Measurements from ENCODE around the gene JADE2.
"Not testable (repeated sequence)": the region's sequence is repeated elsewhere in the genome, so short reads cannot be mapped to it uniquely, and the experiment has no call there.

Gene JADE2

GRCh38 chr5:134506054-134507039 lies 19.1 kb upstream of the JADE2 start:
- intact Hi-C loops (cut with DNase I), result no loop called here
- peak in 2 of 10 donors; percentile 70 to 79 for DNase-seq

- intact Hi-C loops (cut with DNase I), result no loop called here
- DNase-seq, result peak in 1 of 10 donors; percentile 24
These were observed 18.0 kb upstream of the JADE2 start for GRCh38 chr5:134507452-134507851.

GRCh38 chr5:134508521-134509195 lies 16.8 kb upstream of the JADE2 start:
- peak in 1 of 10 donors; percentile 54 for DNase-seq
- intact Hi-C loops (cut with DNase I), result no loop called here

- no peak for DNase-seq
- intact Hi-C loops (cut with DNase I), result no loop called here
These were observed 16.0 kb upstream of the JADE2 start for GRCh38 chr5:134509308-134510040.

DNA sequence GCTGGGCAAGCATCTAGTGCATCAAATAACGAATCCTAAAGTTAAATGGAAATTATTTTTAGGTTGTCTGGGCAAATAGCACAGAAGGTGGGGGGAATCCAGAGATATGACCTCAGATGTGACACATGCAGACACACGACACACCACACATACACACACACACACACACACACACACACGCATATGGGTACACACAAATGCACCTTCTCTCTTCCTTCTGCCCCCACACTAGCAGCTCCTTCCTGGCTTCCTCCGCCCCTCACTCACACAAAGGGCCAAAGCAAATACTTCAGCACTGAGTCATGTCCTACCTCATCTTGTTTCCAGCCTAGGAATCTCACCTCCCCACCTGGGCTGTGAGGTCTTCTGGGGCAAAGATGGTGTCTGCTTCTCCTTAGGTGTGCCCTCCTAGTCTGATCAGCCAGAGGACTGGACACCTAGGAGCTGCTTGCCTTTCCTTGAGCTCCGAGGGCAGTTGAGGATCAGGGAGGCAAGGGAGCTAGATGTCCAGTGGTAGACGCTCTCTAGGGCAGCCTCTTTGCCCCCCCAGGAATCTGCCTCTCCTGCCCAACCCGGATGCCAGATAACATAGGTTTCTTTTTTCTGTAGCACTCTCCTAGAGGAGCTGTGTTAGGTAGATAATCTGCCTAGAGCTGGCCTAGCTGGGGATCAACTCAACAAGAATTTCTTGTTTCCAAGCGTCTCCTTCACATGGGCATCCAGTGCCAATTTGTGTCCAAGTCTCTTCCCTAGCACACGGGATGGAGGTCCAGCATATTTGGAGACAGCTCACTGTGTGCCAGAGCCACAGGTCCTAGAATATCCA lies 14.3 kb upstream of the JADE2 start:
- intact Hi-C loops (cut with DNase I), result no loop called here
- DNase-seq, result peak in 1 of 10 donors; percentile 50

DNA sequence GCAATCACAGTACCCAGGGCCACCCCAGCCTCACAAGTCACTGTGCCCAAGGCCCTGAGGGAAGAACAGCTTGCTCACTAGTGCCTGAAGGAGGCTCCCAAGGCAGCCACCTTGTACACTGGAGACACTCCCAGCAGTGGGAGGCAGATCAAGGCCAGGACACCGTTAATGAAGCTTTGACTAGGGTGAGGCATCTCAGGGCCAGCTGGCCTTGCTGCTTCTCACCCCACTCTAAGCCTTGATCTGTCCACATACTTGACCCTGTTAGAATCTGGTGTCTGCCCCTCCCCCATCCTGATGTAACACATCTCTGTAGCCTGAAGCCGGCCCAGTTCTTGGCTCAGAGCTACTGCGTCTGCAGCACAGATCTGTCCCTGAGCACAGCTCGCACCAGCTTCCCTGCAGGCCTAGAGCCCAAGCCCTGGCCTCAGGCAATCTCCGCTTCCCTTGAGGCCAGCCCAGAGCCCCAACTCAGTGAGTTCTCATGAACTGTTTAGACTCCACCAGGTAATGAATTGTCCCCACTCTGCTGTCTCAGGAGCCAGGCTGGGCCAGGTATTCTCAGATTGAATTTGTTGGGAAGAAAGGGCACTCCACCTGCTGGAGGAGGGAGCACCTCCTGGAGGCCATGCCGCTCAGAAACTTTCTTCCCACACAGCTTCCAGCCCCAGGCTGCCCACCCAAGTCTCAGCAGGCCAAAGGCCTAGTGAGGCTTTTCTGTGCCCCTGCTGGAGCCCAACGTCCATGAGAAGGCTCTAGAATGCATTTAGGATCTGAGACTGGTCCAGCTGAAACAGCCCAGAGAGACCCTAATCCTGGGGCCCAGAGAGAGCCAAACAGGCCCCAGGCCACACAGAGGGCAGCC lies 13.4 kb upstream of the JADE2 start:
- DNase-seq, result peak in 4 of 10 donors; percentile 29 to 85 (median 58)
- intact Hi-C loops (cut with DNase I), result no loop called here

- peak in 1 of 10 donors; percentile 35 for DNase-seq
These were observed 12.8 kb upstream of the JADE2 start for GRCh38 chr5:134512661-134512999.

GRCh38 chr5:134515801-134516200 lies 9.7 kb upstream of the JADE2 start:
- intact Hi-C loops (cut with DNase I), result no loop called here

More at GRCh38 chr5:134512661-134512999, 12.8 kb upstream of the JADE2 start:
- intact Hi-C loops (cut with DNase I), result no loop called here

DNA sequence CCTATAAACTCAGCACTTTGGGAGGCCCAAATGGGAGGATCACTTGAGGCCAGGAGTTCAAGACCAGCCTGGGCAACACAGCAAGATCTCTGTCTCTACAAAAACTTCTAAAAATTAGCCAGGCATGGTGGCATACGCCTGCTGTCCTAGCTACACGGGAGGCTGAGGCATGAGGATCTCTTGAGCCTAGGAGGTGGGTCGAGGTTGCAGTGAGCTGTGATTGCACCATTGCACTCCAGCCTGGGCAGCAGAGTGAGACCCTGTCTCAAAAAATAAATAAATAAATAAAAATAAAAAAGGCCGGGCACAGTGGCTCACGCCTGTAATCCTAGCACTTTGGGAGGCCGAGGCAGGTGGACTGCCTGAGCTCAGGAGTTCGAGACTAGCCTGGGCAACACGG lies 8.5 kb upstream of the JADE2 start:
- intact Hi-C loops (cut with DNase I), result not testable (repeated sequence)
- peak in 2 of 10 donors; percentile 16 to 18 for DNase-seq

More at GRCh38 chr5:134515801-134516200, 9.7 kb upstream of the JADE2 start:
- peak in 2 of 10 donors; percentile 26 to 55 for DNase-seq

GRCh38 chr5:134517553-134517952 lies 7.9 kb upstream of the JADE2 start:
- intact Hi-C loops (cut with DNase I), result no loop called here

GRCh38 chr5:134519989-134520388 lies 5.5 kb upstream of the JADE2 start:
- no peak for DNase-seq
- intact Hi-C loops (cut with DNase I), result no loop called here

More at GRCh38 chr5:134517553-134517952, 7.9 kb upstream of the JADE2 start:
- DNase-seq, result peak in 1 of 10 donors; percentile 4

GRCh38 chr5:134521841-134522240 lies 3.6 kb upstream of the JADE2 start:
- intact Hi-C loops (cut with DNase I), result no loop called here
- DNase-seq, result no peak

DNA sequence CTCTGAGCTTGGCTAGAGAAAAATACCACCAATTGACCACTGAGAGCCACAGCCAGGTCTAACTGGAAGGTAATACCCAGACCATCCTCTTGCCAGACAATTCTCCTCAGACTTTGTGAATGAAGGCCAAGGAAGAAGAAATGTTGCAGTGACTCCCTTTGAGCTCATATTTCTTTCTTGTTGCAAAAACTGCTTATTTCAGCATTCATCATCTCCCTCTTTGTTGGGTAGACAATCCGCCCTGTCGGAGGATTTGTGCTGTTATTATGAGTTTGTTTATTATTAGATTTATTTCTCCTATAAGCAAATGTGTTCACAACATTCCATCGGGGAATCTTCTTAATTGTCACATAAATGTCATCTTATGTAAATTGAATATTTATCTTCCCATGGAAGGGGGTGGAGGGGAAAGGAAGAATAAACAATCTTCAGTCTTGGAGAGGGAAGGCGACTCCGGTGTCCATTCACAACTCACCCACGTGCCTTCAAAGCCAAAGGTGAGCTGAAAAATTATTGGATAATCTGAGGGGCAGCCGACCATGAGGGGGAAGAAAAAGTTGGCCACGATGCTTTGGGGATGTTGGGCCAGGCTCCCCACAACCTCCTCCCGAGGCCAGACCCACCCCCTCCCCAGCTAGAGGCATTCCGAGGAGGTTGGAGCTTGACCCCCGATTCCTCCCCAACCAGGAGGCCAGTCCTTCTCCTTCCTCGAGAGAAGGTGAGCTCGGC lies 1.8 kb upstream of the JADE2 start:
- no peak for DNase-seq
- intact Hi-C loops (cut with DNase I), result loop anchor here (1.0 kb wide), 2 partner anchors 57 to 152 kb away; partner anchors contain the start of gene UBE2B

DNA sequence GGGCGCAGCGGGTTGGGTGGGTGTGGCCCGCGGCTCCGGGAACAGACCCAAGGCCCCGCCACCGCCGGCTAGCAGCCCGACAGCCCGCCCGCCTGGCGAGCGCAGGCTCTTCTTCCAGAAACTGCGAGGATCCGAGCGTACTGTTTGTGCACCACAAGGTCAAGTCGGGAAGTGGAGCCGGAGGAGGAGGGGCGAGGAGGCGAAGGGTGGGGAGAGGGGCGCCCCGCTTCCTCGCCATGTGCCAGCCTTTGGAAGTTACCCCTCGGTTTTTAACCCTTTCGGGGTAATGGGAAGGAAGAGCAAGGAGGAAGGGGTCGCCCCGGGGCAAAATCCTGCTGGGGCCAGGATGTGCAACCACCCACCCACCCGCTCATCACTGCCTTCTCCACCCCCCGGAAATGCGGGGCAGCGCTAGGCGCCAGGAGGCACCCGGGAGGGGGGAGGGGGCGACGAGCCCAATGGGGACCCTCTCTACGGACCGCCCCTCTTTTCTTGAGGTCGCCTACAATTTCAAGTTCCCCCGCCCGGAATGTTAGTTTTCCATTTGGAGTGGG lies 1.1 kb upstream of the JADE2 start:
- peak; percentile 62 to 96 (median 77) for DNase-seq
- intact Hi-C loops (cut with DNase I), result loop anchor here (1.0 kb wide), 2 partner anchors 58 to 153 kb away; partner anchors contain the start of gene UBE2B

DNA sequence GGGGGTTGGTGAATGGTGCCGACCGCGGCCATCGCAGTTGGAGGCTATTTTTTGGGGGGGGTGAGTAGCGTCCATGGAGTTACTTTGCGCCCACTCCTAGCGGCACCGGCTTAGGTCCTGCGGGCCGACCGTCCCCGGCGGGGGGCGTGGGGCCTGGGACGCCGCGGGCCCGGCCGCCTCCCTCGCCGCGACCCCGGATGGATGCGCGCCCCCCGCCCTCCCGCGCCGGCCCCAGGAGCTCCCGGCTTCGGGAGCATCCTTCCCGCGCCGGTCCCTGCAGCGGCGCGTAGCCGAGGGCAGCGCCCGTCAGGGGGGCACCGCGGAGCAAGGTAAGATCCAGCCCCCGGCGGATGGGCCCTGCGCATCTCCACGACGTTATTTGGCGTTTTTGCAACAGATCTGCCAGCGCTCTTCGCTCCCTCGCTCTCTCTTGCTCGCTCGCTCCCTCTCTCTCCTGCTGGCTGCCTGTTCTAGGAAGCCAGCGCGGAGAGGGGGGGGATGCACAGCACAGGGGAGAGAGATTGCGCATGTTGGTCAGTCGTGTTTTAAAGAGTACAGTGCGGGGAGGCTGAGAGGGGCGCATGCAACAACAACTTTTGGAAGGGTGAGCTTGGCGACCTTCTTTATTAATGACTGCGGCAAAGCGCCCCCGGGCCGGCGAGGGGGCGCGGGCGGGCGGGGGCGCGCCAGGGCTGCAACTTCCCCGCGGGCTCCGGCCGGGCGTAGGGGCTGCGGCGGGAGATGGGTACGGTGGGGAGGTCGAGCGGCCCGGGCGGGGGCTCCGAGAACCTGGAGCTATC lies 413 bp downstream of the JADE2 start:
- intact Hi-C loops (cut with DNase I), result loop anchor here (5.0 kb wide), 1 partner anchor 51 kb away; no protein-coding TSS in a partner anchor

DNA sequence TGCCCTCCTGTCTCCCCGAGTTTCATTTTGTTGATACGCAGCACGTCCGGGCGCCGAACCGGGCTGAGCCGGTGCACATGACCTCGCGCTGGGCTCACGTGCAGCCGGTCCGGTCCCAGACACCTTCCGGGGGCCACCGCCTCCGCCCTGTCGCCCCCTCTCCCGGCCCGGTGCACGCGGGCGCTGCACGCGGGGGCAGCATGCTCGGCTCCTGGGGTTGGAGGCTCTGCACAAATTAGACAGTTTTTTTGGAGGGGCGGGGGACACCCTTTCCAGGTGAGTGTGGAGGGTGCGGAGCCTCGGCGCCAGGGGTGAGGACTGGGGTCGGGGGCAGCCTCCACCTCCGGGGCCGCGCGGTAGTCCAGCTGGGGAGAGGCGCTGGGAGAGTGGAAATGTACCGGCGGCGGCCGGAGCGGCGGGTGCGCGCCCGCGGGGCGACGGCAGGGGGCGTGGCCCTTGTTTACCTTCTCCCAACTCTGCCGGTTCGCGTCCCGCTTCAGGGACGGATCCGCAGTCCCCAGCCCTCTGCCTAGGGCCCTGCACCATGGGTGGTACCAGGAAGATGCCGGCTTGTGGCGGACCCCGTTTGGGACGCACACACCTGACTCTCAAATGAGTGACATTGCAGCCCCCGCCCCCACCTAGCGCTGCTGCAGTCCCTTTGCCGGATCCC lies 1.1 kb downstream of the JADE2 start:
- peak; percentile 66 to 96 (median 78) for DNase-seq
- intact Hi-C loops (cut with DNase I), result loop anchor here (1.0 to 5.0 kb wide), 2 partner anchors 51 to 115 kb away; partner anchors contain the start of gene CDKN2AIPNL

More for the DNA sequence above, 413 bp downstream of the JADE2 start:
- peak; percentile 55 to 95 (median 69) for DNase-seq
